Stimulated activated CD4-positive, alpha-beta T cell treated with anti-CD3 and anti-CD28 coated beads, Interleukin-4, amount 100 ng/mL, for 48 hours (primary cell): ENCODE results near the gene DUSP11.
"Not testable (repeated sequence)": the region's sequence is repeated elsewhere in the genome, so short reads cannot be mapped to it uniquely, and the experiment has no call there.

Experiments used
- DNase-seq, 2 donors: peaks; one replicate each; pipeline ENCODE4 v3.0.0-alpha.2; 2020; ENCODE audit warnings: low read depth in 2 of 2

DUSP11 gene

DNA sequence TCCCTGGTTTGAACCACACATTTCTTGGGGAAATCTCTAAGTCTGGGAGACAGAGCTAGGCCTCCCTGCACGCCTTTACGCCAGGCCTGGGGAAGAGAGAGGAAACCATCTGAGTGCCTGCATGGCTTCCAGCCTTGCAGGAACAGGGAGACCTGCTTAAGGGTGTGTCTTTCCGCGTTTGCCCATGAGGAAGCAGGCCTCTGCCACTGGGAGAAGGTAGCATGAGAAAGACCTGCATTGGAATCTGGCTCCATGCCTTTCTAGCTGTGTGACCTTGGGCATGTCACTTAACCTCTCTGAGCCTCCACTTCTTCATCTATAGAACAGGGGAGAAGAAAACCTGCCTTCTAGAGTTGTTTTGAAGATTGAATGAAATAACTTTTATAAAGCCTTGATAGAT lies 62.2 kb downstream of the DUSP11 start:
- not testable (repeated sequence) for DNase-seq

DNA sequence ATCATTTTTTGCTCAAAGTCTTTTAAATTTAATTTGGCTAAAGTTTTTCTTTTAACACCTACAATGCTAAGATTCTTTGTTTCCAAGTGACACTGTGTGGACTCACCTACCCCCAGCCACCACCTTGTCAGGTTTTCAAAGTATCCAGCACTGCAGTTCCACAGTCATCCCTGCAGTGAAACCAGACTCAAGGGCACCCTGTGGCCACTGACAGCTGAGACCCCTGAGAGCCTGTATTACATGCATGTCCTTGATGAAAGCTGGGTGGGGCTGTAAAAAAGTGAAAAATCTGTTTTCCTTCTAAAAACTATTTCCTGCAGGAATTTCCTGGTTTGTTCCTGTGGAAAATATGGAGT lies 62.7 kb downstream of the DUSP11 start:
- no peak for DNase-seq

DNA sequence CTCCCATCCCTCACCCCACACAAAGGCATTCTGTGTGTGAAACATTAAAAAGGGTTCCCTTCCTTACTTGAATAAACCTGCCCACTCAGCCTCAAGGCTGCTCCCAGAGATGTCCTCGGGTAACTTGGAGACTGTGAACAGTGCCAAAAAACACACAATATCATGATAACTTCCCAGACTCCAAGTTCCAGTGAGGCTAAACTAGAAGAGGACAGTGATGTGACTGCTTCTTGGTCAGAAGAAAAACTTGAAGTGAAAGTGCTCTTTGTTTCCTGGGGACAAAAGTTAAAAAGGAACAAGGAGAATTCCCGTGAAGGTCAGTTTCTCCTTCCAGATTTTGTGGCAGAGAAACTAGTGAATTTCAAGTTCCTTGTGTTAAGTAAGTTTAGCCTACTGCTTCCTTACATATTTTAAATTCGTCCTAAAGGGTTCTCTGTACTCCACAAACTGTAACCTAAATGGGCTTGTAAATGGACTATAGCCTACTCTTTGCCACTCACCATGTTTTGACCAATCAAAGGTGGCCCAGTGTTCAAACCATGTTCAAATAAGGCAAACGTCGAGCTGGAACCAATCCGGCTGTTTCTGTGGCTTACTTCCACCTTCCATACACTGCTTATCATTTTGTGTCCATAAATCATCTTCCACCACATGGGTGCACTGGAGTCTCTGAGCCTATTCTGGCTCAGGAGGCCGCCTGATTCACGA lies 63.2 kb downstream of the DUSP11 start:
- no peak for DNase-seq

DNA sequence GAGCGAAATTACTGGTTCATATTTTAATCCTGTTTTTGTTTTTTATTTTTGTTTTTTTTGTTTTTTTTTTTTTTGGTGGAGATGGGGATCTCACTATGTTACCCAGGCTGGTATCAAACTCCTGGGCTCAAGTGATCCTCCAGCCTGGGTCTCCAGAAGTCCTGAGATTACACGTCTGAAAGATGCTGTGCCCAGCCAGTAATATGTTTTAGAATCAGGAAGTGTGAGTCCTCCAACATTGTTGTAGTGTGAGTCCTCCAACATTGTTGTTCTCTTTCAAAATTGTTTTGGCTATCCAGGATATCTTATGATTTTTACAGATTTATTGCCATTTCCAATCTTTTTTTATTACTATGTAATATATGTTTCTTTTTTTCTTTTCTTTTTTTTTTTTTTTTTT lies 65.8 kb downstream of the DUSP11 start:
- no peak for DNase-seq
